Mucosa of rectum (tissue), 2 donors: Measurements from ENCODE around the gene ADCY2.

Experiments
- H3K27ac ChIP-seq, 2 donors: one replicate each; pipeline ENCODE4 v1.7.0; 2013; ENCODE audit warnings: inconsistent platforms in 2 of 2, low read depth in 2 of 2, low read length in 2 of 2
- H3K27me3 ChIP-seq, 2 donors: one replicate each; pipeline ENCODE4 v1.7.0; 2013; ENCODE audit warnings: low read length in 2 of 2; ENCODE audit not compliant: control insufficient read depth in 2 of 2, insufficient read depth in 2 of 2
- H3K36me3 ChIP-seq, 2 donors: one replicate each; pipeline ENCODE4 v1.7.0; 2013; ENCODE audit warnings: low read length in 2 of 2; ENCODE audit not compliant: control insufficient read depth in 2 of 2, insufficient read depth in 2 of 2
- H3K4me1 ChIP-seq, 2 donors: one replicate each; pipeline ENCODE4 v1.7.0; 2013; ENCODE audit warnings: low read length in 2 of 2, mild to moderate bottlenecking in 1 of 2; ENCODE audit not compliant: control insufficient read depth in 2 of 2, insufficient read depth in 2 of 2
- H3K4me3 ChIP-seq, 2 donors: one replicate each; pipeline ENCODE4 v1.7.0; 2013; ENCODE audit warnings: low read length in 2 of 2
- H3K9ac ChIP-seq, 2 donors: one replicate each; pipeline ENCODE4 v1.7.0; 2013; ENCODE audit warnings: low read length in 2 of 2, low read depth in 1 of 2, mild to moderate bottlenecking in 1 of 2
- H3K9me3 ChIP-seq, 2 donors: one replicate each; pipeline ENCODE4 v1.7.0; 2013; ENCODE audit warnings: low read length in 2 of 2; ENCODE audit not compliant: control insufficient read depth in 2 of 2
- donor health status: healthy.
- donor health status: Normal muscosa, but diverticular disease.

Gene ADCY2

GRCh38 chr5:7754997-7755596 lies 359.2 kb downstream of the ADCY2 start:
- Histone ChIP-seq H3K9me3 (no peaks in the 10 kb centered on the region), H3K9ac (no peak overlapping the region), H3K36me3 (no peaks in the 10 kb centered on the region), H3K4me3 (no peak overlapping the region), H3K27me3 (no peaks in the 10 kb centered on the region), H3K27ac (no peak overlapping the region), H3K4me1 (no peaks in the 10 kb centered on the region)

- H3K4me1 ChIP-seq = no peaks in the 10 kb centered on the region
- no peaks in the 10 kb centered on the region for H3K36me3 ChIP-seq
- H3K9ac ChIP-seq = no peak overlapping the region
- no peaks in the 10 kb centered on the region for H3K9me3 ChIP-seq
- no peak overlapping the region for H3K27ac ChIP-seq
- H3K27me3 ChIP-seq = no peaks in the 10 kb centered on the region
- no peak overlapping the region for H3K4me3 ChIP-seq
Measured at GRCh38 chr5:7755958-7756357, 360.0 kb downstream of the ADCY2 start.

- H3K4me1 ChIP-seq = no peaks in the 10 kb centered on the region
- no peak overlapping the region for H3K27ac ChIP-seq
- no peaks in the 10 kb centered on the region for H3K36me3 ChIP-seq
- no peaks in the 10 kb centered on the region for H3K9me3 ChIP-seq
- H3K4me3 ChIP-seq = no peak overlapping the region
- H3K27me3 ChIP-seq = no peaks in the 10 kb centered on the region
- H3K9ac ChIP-seq = no peak overlapping the region
Measured at GRCh38 chr5:7756453-7756852, 360.5 kb downstream of the ADCY2 start.

- Histone ChIP-seq H3K27me3 (no peaks in the 10 kb centered on the region), H3K9ac (no peak overlapping the region), H3K4me3 (no peak overlapping the region), H3K27ac (no peak overlapping the region), H3K4me1 (no peaks in the 10 kb centered on the region), H3K36me3 (no peaks in the 10 kb centered on the region), H3K9me3 (no peaks in the 10 kb centered on the region)
Measured at GRCh38 chr5:7759257-7759871, 363.4 kb downstream of the ADCY2 start.

GRCh38 chr5:7759951-7760580 lies 364.1 kb downstream of the ADCY2 start:
- no peak overlapping the region for H3K4me3 ChIP-seq
- no peaks in the 10 kb centered on the region for H3K36me3 ChIP-seq
- no peaks in the 10 kb centered on the region for H3K9me3 ChIP-seq
- H3K4me1 ChIP-seq = no peaks in the 10 kb centered on the region
- no peak overlapping the region for H3K27ac ChIP-seq
- H3K9ac ChIP-seq = no peak overlapping the region
- no peaks in the 10 kb centered on the region for H3K27me3 ChIP-seq

GRCh38 chr5:7762267-7762666 lies 366.3 kb downstream of the ADCY2 start:
- Histone ChIP-seq H3K9me3 (no peaks in the 10 kb centered on the region), H3K9ac (no peak overlapping the region), H3K4me3 (no peak overlapping the region), H3K4me1 (no peaks in the 10 kb centered on the region), H3K27ac (no peak overlapping the region), H3K27me3 (no peaks in the 10 kb centered on the region), H3K36me3 (no peaks in the 10 kb centered on the region)

- Histone ChIP-seq H3K27me3 (no peaks in the 10 kb centered on the region), H3K4me1 (no peaks in the 10 kb centered on the region), H3K9ac (no peak overlapping the region), H3K4me3 (no peak overlapping the region), H3K27ac (no peak overlapping the region), H3K9me3 (no peaks in the 10 kb centered on the region), H3K36me3 (no peaks in the 10 kb centered on the region)
Measured at GRCh38 chr5:7763621-7764072, 367.7 kb downstream of the ADCY2 start.

- H3K27me3 ChIP-seq = no peaks in the 10 kb centered on the region
- no peaks in the 10 kb centered on the region for H3K36me3 ChIP-seq
- no peaks in the 10 kb centered on the region for H3K4me1 ChIP-seq
- H3K9ac ChIP-seq = no peak overlapping the region
- no peak overlapping the region for H3K27ac ChIP-seq
- H3K9me3 ChIP-seq = no peaks in the 10 kb centered on the region
- no peak overlapping the region for H3K4me3 ChIP-seq
Measured at GRCh38 chr5:7764452-7764851, 368.5 kb downstream of the ADCY2 start.

- Histone ChIP-seq H3K9me3 (no peaks in the 10 kb centered on the region), H3K4me3 (no peak overlapping the region), H3K4me1 (no peaks in the 10 kb centered on the region), H3K36me3 (no peaks in the 10 kb centered on the region), H3K27ac (no peak overlapping the region), H3K9ac (no peak overlapping the region), H3K27me3 (no peaks in the 10 kb centered on the region)
Measured at GRCh38 chr5:7770436-7770835, 374.5 kb downstream of the ADCY2 start.

- Histone ChIP-seq H3K4me1 (no peaks in the 10 kb centered on the region), H3K9me3 (no peaks in the 10 kb centered on the region), H3K27me3 (no peaks in the 10 kb centered on the region), H3K9ac (no peak overlapping the region), H3K36me3 (no peaks in the 10 kb centered on the region), H3K27ac (no peak overlapping the region), H3K4me3 (no peak overlapping the region)
Measured at GRCh38 chr5:7772141-7772540, 376.2 kb downstream of the ADCY2 start.
